Common myeloid progenitor, CD34-positive (primary cell): ENCODE results near the gene NELFA.

ENCODE experiments used
- CTCF ChIA-PET: fragments of 350-600 bp; sonication (Branson Sonifier 250); formaldehyde crosslinking; loops from one replicate; lab custom pipeline; 2021; ENCODE audit warnings: antibody characterized with exemption; lab: Charles Lee
- POLR2A ChIA-PET: fragments of 350-600 bp; sonication (Branson Sonifier 250); formaldehyde crosslinking; loops from one replicate; lab custom pipeline; 2021; ENCODE audit warnings: antibody characterized with exemption; lab: Charles Lee
- DNase-seq, 3 donors: peaks; one replicate each; pipeline versions ENCODE4 v3.0.0 to v3.0.0-alpha.2; 2013
- H3K27ac ChIP-seq, 2 experiments: 1 replicate in 1 of 2; 2 replicates in 1 of 2; pipeline ENCODE4 v1.7.0; 2013; ENCODE audit warnings: inconsistent platforms in 2 of 2, low read length in 2 of 2, mild to moderate bottlenecking in 2 of 2, low read depth in 1 of 2, moderate library complexity in 1 of 2; ENCODE audit not compliant: severe bottlenecking in 2 of 2, insufficient read depth in 1 of 2, poor library complexity in 1 of 2
- H3K27me3 ChIP-seq, 5 experiments: replicated peaks in 2 of 5; 1 replicate in 3 of 5; 2 replicates in 2 of 5; pipeline versions ENCODE4 v1.6.1 to v1.7.0; 2013; ENCODE audit warnings: low read length in 4 of 5, mild to moderate bottlenecking in 2 of 5, moderate library complexity in 2 of 5, inconsistent platforms in 1 of 5; ENCODE audit not compliant: insufficient read depth in 5 of 5, control insufficient read depth in 4 of 5
- H3K36me3 ChIP-seq, 4 experiments: 1 replicate in 2 of 4; 2 replicates in 2 of 4; pipeline versions ENCODE4 v1.6.1 to v1.7.0; 2013; ENCODE audit warnings: low read length in 3 of 4, control low read depth in 1 of 4, mild to moderate bottlenecking in 1 of 4; ENCODE audit not compliant: control insufficient read depth in 4 of 4, insufficient read depth in 4 of 4
- H3K4me1 ChIP-seq, 4 experiments: 1 replicate in 3 of 4; 2 replicates in 1 of 4; pipeline versions ENCODE4 v1.6.1 to v1.7.1; 2013; ENCODE audit warnings: low read length in 3 of 4, mild to moderate bottlenecking in 3 of 4, control low read depth in 1 of 4, inconsistent platforms in 1 of 4, moderate library complexity in 1 of 4; ENCODE audit not compliant: control insufficient read depth in 4 of 4, insufficient read depth in 4 of 4; ENCODE audit errors: control extremely low read depth in 1 of 4
- H3K4me3 ChIP-seq, 7 experiments: 1 replicate in 4 of 7; 2 replicates in 3 of 7; pipeline versions ENCODE4 v1.5.1 to v1.7.0; 2013; ENCODE audit warnings: mild to moderate bottlenecking in 7 of 7, low read length in 6 of 7, moderate library complexity in 6 of 7, inconsistent platforms in 2 of 7, low read depth in 2 of 7, control low read depth in 1 of 7; ENCODE audit not compliant: insufficient read depth in 4 of 7, control insufficient read depth in 1 of 7; ENCODE audit errors: extremely low read depth in 1 of 7
- H3K9me3 ChIP-seq, 5 experiments: 1 replicate in 4 of 5; 2 replicates in 1 of 5; pipeline versions ENCODE4 v1.6.1 to v1.7.1; 2013; ENCODE audit warnings: low read length in 4 of 5, mild to moderate bottlenecking in 2 of 5, inconsistent platforms in 1 of 5, low read depth in 1 of 5, moderate library complexity in 1 of 5; ENCODE audit not compliant: control insufficient read depth in 4 of 5, insufficient read depth in 2 of 5; ENCODE audit errors: control extremely low read depth in 1 of 5
- WGBS: methylation state at CpG from one replicate; pipeline ENCODE4 v1.1.5; 2013; ENCODE audit not compliant: insufficient coverage; 5-methylcytosine and 5-hydroxymethylcytosine counted together

The NELFA gene

DNA sequence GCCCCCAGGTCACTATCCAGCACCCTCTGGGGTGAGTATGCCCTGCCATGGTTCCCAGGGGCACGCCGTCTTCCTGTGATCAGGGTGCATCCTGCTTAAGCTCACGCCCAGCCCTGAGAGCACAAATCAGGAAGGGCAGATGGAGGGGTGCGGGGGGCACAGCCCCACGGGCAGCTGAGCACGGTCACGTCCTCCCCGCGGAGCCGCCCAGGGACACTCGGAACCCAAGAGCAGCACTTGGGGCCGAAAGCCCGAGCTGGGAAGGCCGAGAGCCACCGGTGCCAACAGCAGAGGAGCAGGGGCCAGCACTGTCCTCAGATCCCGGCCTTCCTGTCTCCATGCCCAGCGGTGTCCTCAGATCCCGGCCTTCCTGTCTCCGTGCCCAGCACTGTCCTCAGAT is 21.5 kb downstream of the NELFA start:
- peaks cover 4 to 93% (median 65%) of the 10 kb centered on the region in 4 experiments for H3K36me3 ChIP-seq
- H3K27ac ChIP-seq, result no peak overlapping the region
- H3K4me1 ChIP-seq, result no peaks in the 10 kb centered on the region
- no peaks in the 10 kb centered on the region for H3K27me3 ChIP-seq
- 96% methylated on average over 17 of the region's 19 CpGs for WGBS
- DNase-seq, result no peak
- ChIA-PET CTCF (no interaction called here), POLR2A (no interaction called here)
- no peak overlapping the region for H3K4me3 ChIP-seq
- H3K9me3 ChIP-seq, result no peaks in the 10 kb centered on the region

GRCh38 chr4:1986578-1987210 is 22.1 kb downstream of the NELFA start:
- Histone ChIP-seq H3K27ac (no peak overlapping the region), H3K4me3 (no peak overlapping the region), H3K9me3 (no peaks in the 10 kb centered on the region), H3K4me1 (no peaks in the 10 kb centered on the region), H3K27me3 (no peaks in the 10 kb centered on the region), H3K36me3 (peaks cover 4 to 93% (median 68%) of the 10 kb centered on the region in 4 experiments)
- ChIA-PET CTCF (no interaction called here), POLR2A (no interaction called here)
- no peak for DNase-seq
- 96% methylated on average over 14 of the region's 22 CpGs for WGBS

DNA sequence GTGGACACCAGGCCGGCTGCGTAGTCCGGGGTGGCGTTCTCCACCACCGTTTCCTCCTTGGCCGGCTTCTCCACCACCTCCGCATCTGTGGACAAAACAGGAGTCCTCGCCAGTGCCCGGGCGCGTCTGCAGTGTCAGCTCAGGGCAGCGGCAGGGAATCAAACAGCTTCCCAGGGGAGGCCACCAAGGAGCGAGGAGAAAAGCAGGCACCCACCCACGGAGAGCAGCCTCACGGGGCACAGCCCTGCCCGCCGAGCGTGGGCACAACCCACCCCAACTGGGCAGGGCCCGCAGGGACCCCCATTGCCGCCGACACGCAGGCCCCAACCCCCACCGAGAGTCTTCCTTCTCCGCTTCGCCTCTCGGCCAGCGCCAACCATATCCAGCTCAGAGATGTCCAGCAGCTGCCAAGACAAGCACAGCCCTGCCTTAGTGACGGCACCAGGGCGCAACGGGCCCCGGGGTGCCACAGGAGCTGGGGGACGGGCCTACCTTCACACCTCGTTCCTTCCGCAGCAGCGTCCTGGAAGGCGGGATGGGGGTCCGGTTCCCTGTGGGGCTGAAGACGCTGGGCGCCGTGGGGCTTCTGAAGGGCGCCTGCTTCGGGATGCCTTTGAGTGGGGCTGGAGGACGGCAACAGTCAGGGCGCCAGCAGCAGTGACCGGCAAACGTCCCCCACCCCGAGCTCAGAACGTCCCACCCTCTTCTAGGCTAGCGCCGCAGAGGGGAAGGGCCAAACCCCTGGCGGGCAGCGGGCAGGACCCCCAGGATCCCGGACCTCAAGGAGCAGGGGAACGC is 22.8 kb downstream of the NELFA start:
- Histone ChIP-seq H3K9me3 (no peaks in the 10 kb centered on the region), H3K27ac (no peak overlapping the region), H3K27me3 (no peaks in the 10 kb centered on the region), H3K4me1 (no peaks in the 10 kb centered on the region), H3K4me3 (no peak overlapping the region), H3K36me3 (peaks cover 8 to 97% (median 67%) of the 10 kb centered on the region in 4 experiments)
- 97% methylated on average over 53 of the region's 54 CpGs for WGBS
- CTCF ChIA-PET, result interaction anchor here (0.5 kb wide), 1 partner anchor 65 kb away, joined by 3 read pairs; no protein-coding TSS in a partner anchor
- no peak for DNase-seq
- POLR2A ChIA-PET, result no interaction called here

GRCh38 chr4:1985294-1985693 is 23.5 kb downstream of the NELFA start:
- no peak for DNase-seq
- Histone ChIP-seq H3K4me1 (no peaks in the 10 kb centered on the region), H3K27me3 (no peaks in the 10 kb centered on the region), H3K36me3 (peaks cover 10 to 97% (median 68%) of the 10 kb centered on the region in 4 experiments), H3K4me3 (no peak overlapping the region), H3K9me3 (no peaks in the 10 kb centered on the region), H3K27ac (no peak overlapping the region)
- POLR2A ChIA-PET, result no interaction called here
- 94% methylated on average over 13 of the region's 14 CpGs for WGBS
- CTCF ChIA-PET, result no interaction called here

DNA sequence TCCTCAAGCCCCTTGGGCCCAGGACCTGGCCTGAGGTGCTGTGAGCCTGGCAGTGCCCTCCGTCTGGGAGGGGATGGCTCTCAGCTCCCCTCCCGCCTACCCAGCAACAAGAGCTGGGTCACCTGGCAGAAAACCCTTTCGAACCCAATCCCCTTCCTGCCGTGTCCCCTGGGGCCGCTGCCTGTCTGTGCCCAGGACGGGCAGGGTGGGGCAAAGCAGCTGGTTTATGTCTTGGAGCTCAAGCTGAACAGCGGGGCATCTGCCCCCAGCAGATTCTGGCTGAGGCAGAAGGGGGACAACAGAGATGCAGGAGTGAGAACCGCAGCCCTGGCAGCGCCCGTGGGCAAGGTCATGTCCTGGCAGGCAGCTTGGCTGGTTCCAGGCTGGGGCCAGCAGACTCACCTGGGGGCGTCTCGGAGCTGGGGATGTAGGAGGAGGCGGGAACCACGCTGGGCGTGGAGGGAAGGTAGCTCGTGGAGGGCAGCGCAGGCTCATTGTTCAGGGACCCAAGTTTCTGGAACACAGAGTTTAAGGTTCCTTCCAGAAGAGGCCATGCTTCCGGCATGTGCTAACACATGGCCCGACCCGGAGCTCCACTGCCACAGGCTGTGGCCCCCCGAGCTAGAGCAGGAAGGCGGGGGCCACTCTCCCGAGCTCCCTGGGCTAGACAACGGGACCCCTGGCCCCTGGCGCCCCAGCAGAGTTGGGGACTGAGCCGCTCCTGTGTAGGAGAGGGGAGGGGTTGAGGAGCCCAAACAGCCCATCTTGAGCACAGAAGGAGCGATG is 24.2 kb downstream of the NELFA start:
- ChIA-PET CTCF (no interaction called here), POLR2A (no interaction called here)
- Histone ChIP-seq H3K4me1 (no peaks in the 10 kb centered on the region), H3K27me3 (no peaks in the 10 kb centered on the region), H3K9me3 (no peaks in the 10 kb centered on the region), H3K4me3 (no peak overlapping the region), H3K36me3 (peaks cover 10 to 97% (median 70%) of the 10 kb centered on the region in 4 experiments), H3K27ac (no peak overlapping the region)
- no peak for DNase-seq
- 97% methylated on average over 24 of the region's 27 CpGs for WGBS

- CTCF ChIA-PET, result no interaction called here
- peaks cover 9 to 97% (median 73%) of the 10 kb centered on the region in 4 experiments for H3K36me3 ChIP-seq
- DNase-seq, result no peak
These were observed 24.8 kb downstream of the NELFA start for GRCh38 chr4:1983846-1984405.

More at GRCh38 chr4:1983846-1984405, 24.8 kb downstream of the NELFA start:
- no peaks in the 10 kb centered on the region for H3K4me1 ChIP-seq
- H3K9me3 ChIP-seq, result no peaks in the 10 kb centered on the region
- no peak overlapping the region for H3K4me3 ChIP-seq
- POLR2A ChIA-PET, result no interaction called here
- H3K27ac ChIP-seq, result no peak overlapping the region
- 96% methylated on average over 16 of the region's 21 CpGs for WGBS
- H3K27me3 ChIP-seq, result no peaks in the 10 kb centered on the region
